ENCODE data around the gene AFG3L2.
"Not testable (repeated sequence)": the region's sequence is repeated elsewhere in the genome, so short reads cannot be mapped to it uniquely, and the experiment has no call there.

Gene AFG3L2

DNA sequence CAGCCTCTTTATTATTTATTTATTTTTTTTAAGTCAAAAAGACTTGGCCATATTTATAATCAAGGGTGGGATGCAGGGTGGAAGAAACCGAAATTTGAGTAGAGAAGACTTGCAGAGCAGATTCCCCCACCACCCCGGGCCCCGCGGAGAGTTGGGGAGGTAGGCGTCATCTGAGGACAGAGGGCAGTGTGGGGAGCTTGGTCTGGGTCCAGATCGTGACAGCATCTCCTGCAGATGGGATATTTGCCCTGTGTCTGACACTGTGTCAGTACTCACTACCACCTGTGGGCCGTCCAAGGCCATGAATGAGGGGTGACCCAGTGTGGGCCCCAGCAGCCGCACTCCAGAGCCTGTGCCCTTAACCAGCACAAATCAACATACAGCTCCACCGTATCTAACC, 20.2 kb upstream of the AFG3L2 start:
- DNase-seq (ENCODE audit: low read depth) = no peak

- DNase-seq (ENCODE audit: low read depth) = no peak
These were observed 17.4 kb upstream of the AFG3L2 start for GRCh38 chr18:12394428-12394827.

DNA sequence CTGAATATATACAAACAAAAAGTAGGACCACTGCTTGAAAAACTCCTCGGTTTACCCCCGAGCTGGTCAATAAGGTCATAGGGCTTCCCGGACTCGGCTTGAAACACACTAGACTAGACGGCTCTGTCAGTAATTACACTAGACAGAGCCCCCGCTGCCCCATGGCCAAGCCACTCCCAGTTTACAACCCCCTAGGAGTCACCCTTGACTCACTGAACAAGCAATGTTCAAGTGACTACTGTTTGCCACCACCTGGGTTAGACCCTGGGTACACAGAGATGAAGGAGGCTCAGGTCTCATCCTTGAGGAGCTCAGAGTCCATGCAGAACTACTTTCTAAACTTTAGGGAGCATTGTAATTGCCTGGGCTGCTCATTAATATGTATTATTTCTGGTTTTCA, 17.0 kb upstream of the AFG3L2 start:
- no peak for DNase-seq (ENCODE audit: low read depth)

- DNase-seq (ENCODE audit: low read depth) = no peak
These were observed 16.5 kb upstream of the AFG3L2 start for GRCh38 chr18:12393510-12393909.

DNA sequence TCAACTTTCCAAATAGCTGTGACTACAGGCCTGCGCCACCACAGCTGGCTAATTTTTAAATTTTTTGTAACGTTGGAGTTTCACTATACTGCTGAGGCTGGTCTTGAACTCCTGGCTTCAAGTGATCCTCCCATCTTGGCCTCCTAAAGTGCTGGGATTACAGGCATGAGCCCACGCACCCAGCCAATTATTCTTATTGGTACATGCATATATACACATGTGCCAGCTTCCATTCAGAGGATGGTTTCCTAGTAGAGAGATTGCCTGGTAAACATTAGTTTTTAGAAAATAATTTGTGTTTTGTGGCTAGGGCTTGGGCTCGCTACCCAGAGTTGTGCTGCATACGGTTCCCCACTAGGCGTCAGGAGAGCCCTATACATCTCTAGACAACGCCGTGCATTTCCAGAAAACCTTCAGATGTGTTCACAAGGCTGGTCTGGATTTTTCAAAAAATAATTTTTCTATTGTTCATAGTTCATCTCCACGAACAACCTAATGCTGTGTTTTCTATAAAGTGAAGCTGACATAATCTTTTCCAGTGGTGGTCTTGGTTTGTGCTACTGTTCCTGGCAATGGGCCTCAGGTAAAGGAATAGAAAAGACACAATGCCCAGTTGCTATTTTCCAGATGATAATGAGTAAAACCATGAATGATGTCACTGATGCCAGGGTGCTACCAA, 14.6 kb upstream of the AFG3L2 start:
- no peak for DNase-seq (ENCODE audit: low read depth)

DNA sequence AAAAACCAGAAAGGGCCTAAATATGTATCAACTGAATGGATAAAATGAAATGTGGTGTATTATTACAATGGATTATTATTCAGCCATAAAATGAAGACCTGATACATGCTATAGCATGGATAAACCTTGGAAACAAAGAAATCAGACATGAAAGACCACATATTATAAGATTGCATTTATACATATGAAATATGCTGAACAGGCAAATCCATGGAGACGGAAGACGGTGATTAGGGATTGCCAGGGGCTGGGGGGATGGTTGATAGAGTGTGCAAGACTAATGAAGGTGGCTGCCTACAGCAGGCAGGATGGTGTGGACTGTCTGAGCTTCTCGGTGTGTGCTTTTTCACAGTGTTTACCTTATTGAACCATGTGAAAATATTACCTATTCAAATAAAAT, 11.4 kb upstream of the AFG3L2 start:
- no peak for DNase-seq (ENCODE audit: low read depth)

GRCh38 chr18:12384261-12384660, 7.2 kb upstream of the AFG3L2 start:
- DNase-seq (ENCODE audit: low read depth) = no peak

DNA sequence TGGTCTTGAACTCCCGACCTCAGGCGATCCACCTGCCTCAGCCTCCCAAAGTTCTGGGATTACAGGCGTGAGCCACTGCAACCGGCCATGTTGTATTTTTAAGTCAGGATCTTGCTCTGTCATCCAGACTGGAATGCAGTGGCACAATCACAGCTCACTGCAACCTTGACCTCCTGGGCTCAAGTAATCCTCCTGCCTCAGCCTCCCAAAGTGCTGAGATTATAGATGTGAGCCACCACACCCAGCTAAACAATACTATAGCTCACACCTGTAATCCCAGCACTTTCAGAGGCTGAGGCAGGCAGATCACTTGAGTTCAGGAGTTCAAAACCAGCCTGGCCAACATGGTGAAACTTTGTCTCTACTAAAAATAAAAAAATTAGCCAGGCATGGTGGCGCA, 6.7 kb upstream of the AFG3L2 start:
- DNase-seq (ENCODE audit: low read depth) = not testable (repeated sequence)

GRCh38 chr18:12382221-12382814, 5.3 kb upstream of the AFG3L2 start:
- DNase-seq (ENCODE audit: low read depth) = not testable (repeated sequence)

DNA sequence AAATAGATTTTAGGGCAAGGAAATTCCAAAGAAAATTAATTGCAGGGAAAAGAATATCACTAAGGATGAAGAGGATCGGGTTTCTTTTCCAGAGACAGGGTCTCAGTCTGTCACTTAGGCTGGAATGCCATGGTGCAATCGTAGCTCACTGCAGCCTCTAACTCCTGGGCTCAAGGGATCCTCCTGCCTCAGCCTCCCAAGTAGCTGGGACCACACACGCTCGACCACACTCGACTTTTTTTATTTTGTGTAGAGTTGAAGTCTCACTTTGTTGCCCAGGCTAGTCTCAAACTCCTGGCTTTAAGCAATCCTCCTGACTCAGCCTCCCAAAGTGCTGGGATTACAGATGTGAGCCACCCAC, 1.2 kb upstream of the AFG3L2 start:
- not testable (repeated sequence) for DNase-seq (ENCODE audit: low read depth)

DNA sequence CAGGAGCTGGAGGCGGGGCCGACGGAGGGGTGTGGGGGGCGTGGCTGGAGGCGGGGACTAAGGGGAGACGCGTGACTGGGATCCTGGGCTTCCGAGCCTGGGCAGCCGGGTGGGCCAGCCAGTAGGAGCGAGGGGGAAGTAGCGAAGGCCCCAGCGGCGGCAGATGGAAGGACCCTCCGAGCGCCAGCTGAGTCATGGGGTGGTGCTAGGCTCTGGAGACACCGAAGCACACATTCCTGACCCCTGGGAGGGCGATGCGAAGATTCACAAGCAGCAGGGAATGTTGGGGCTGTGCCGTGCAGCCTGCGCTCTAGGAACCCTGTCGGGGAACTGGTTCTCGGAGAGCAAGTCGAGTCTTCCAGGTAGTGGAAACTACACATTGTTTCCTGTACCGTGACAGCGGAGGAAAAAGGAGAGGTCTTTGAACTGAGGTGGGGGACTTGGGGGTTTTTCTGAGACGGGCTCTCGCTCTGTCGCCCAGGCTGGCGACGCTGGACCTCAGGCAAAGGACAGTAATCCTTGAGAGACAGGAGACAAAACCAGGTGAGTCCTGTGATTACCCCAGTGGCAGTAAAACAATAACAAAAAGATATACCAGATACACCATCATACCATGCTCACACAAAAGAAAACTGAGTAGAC, 650 bp upstream of the AFG3L2 start:
- DNase-seq (ENCODE audit: low read depth) = no peak

GRCh38 chr18:12376034-12376753, 833 bp downstream of the AFG3L2 start:
- no peak for DNase-seq (ENCODE audit: low read depth)

DNA sequence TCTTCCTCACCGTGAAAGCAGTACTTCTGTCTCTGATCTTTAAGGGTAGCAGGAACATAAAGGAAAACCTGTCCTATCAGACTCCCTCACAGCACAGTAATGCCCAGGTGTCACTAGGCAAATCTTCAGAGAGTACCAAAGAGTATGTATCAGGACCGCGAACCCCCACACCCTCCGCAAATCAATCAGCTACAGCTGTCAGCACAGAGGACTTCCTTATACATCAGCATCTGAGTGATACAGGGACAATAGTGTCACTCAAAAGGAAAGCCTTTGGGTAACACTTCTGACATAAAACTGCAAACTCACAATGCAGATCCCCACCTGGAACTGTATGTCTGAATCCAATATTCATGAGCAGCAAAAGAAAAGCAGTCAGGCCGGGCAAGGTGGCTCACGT, 2.6 kb downstream of the AFG3L2 start:
- no peak for DNase-seq (ENCODE audit: low read depth)

- no peak for DNase-seq (ENCODE audit: low read depth)
These were observed 3.3 kb downstream of the AFG3L2 start for GRCh38 chr18:12373771-12374116.

- DNase-seq (ENCODE audit: low read depth) = no peak
These were observed 3.8 kb downstream of the AFG3L2 start for GRCh38 chr18:12373116-12373770.

DNA sequence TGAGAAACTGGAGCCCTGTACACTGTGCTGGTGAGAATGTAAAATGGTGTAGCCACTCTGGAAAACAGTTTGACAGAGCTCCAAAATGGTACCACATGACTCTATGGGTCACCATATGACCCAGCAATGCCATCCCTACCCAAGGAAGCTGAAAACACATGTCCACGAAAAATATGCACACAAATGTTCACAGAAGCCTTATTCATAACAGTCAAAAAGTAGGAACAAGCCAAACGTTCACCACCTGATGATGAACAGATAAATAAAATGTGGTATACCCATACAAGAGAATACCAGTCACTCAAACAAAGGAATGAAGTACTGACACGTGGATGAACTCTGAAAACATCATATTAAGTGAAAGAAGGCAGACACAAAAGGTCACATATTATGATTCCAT, 4.6 kb downstream of the AFG3L2 start:
- no peak for DNase-seq (ENCODE audit: low read depth)

DNA sequence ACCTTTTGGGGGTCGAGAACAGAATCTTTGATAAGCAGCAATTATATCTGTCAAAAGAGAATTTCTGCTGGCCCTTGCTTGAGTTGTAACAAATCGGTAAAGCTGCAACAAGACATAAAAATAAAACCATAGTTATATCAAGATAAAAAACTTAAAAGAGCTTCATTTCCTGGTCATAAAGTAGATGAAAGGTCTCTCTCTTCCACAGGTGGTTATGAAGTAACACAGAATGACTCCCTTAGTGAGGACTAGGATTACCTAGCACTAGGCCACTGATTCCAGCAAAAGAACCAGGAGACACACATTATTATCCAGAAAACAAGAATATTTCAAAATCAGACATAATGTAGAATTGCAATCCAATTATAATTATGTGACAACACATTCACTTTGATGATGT, 5.4 kb downstream of the AFG3L2 start:
- DNase-seq (ENCODE audit: low read depth) = no peak

GRCh38 chr18:12369211-12369610, 7.8 kb downstream of the AFG3L2 start:
- DNase-seq (ENCODE audit: low read depth) = no peak

DNA sequence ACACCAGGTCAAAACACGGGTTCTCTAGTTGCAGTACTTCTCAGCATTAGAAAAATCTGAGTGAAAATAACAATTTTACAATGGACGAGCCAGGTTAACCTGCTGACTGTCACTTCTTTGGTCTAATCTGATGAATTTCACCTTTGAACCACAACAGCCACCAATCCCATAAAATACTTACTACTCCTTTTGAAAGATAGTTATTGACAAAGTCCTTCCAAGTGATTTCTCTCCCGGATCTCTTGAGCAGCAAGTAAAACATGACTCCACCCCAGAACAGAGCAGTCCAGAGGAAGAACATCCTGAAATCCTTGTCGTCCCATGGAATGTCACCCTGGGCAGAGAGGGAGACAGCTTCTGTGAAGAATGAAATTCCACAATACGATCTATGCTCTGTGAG, 10.2 kb downstream of the AFG3L2 start:
- no peak for DNase-seq (ENCODE audit: low read depth)

DNA sequence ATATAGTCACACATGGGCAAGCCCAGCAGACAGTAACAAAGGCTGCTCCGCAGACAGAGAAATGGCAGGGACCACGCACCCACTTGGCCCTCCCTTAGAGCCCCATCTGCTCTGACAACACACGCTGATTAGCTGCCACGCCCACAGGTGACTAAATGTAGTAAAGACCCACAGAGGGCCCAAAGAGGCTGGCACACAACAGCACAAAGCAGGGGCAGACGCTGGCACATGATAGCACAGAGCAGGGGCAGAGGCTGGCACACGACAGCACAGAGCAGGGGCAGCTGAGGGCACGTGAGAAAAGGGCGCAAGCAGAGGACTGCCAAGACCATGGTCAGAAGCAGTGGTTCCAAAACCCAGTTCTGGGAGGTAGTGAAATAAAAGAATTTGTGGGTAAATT, 10.6 kb downstream of the AFG3L2 start:
- DNase-seq (ENCODE audit: low read depth) = no peak

DNA sequence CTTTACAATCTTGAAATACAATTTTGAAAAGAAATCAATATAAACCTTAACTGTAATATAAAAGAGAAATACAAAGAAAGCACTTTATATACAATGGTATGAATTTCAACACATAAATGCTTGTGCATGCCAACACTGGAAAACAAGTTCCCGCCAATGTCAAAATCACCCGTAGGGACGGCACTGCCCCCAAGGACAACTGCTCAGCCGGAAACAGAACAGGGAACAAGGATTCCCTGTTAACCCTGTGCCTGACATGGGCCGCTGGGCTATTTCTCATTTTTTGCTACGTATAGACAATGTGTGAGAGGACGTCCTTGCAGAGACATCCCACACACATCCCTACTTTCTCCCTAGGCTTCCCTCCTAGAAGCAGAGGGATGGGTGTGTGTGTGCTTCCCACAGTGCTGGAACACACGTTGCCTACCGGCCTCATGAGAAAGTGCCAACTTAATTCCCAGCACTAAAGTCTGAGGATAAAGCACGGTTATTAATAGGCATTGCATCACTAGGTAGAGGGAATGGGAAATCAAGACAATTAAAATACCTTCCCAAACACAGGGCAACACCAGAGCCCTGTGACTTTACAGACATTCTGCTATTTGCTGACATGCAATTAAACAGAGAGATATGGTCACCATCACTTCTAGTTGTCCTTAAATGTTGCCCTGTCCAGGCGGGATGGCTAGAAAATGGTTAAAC, 14.4 kb downstream of the AFG3L2 start:
- DNase-seq (ENCODE audit: low read depth) = no peak

DNA sequence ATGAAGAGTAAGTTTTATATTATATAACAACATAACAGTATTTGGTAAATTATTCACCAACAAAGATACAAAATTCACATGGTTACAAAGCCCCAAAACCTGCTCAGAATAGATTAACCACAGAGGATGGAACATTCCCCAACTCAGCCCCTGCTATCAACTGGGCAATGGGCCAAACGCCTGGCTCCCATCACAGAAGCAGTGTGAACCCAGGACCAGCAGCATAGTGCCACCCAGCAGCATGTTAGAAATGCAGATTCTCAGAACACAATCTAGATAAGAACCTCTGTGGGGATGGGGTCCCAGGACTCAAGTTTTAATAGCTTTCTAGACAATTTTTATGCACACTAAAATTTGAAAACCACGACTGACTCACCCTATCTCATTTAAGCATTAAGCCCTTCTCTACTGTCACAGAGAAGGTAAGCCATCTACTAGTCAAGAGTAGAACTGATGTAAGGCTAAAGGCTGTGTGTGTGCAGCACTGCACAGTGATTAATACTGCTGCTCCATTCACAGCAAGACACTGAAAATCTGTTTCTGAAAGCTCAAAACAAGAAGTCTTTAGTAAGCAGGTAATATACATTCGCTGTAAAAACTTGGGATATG, 15.2 kb downstream of the AFG3L2 start:
- DNase-seq (ENCODE audit: low read depth) = peak; percentile 13

All from non-pigmented ciliary epithelial cell (primary cell).